ENCODE data around the gene DCTN2. TPM values are rescaled to one million over a fixed set of nuclear protein-coding genes. Genes with fewer than 3 reads are reported as not detected.

Gene DCTN2
- polyA plus RNA-seq, 1 donor from 2014 or later, result 369 TPM

- Histone ChIP-seq H2AFZ (ENCODE audit: low read depth, low read length) (no peak overlapping the region), H3K4me3 (ENCODE audit: low read length) (no peak overlapping the region), H4K20me1 (ENCODE audit: insufficient read depth) (no peaks in the 10 kb centered on the region), H3K9me2 (ENCODE audit: insufficient read depth, low read length) (no peaks in the 10 kb centered on the region), H3K4me2 (ENCODE audit: low read length) (no peak overlapping the region), H3F3A (ENCODE audit: insufficient read depth, low read length, poor library complexity, severe bottlenecking) (no peaks in the 10 kb centered on the region), H3K36me3 (ENCODE audit: insufficient read depth, low read length) (no peaks in the 10 kb centered on the region), H3K27me3 (ENCODE audit: insufficient read depth, low read depth, low read length) (peaks cover 27% of the 10 kb centered on the region), H3K9ac (ENCODE audit: low read length) (no peak overlapping the region), H3K79me2 (replicated peaks; ENCODE audit: insufficient read depth, low read length) (peaks cover 6% of the 10 kb centered on the region), H3K9me3 (ENCODE audit: low read length) (no peaks in the 10 kb centered on the region), H3K27ac (ENCODE audit: low read length) (no peak overlapping the region)
- TF ChIP-seq POLR2AphosphoS5 (IDR thresholded peaks at IDR 0.05) (no peak), CTCF (IDR thresholded peaks at IDR 0.05; ENCODE audit: poor library complexity, severe bottlenecking) (no peak), SMC3 (conservative IDR thresholded peaks at IDR 0.05; ENCODE audit: poor library complexity) (no peak)
Observed at GRCh38 chr12:57483466-57483865, 63.5 kb downstream of the DCTN2 start.

GRCh38 chr12:57481671-57482070 is 65.3 kb downstream of the DCTN2 start:
- H3K9ac ChIP-seq (ENCODE audit: low read length), result no peak overlapping the region
- H2AFZ ChIP-seq (ENCODE audit: low read depth, low read length), result no peak overlapping the region
- H3K4me3 ChIP-seq (ENCODE audit: low read length), result no peak overlapping the region
- no peak overlapping the region for H3K4me2 ChIP-seq (ENCODE audit: low read length)
- H3K27me3 ChIP-seq (ENCODE audit: insufficient read depth, low read depth, low read length), result peaks cover 45% of the 10 kb centered on the region
- TF ChIP-seq RAD21 (conservative IDR thresholded peaks at IDR 0.05) (no peak), SMC3 (conservative IDR thresholded peaks at IDR 0.05; ENCODE audit: poor library complexity) (no peak), EP300 (conservative IDR thresholded peaks at IDR 0.05; ENCODE audit: poor library complexity, severe bottlenecking) (no peak), EZH2 (IDR thresholded peaks at IDR 0.05; ENCODE audit: borderline replicate concordance, insufficient read depth, low read length, poor library complexity, severe bottlenecking) (no peak), POLR2AphosphoS5 (IDR thresholded peaks at IDR 0.05) (no peak), MXI1 (conservative IDR thresholded peaks at IDR 0.05; ENCODE audit: poor library complexity, severe bottlenecking) (no peak), TAF1 (IDR thresholded peaks at IDR 0.05; ENCODE audit: low read depth) (no peak), CTCF (IDR thresholded peaks at IDR 0.05; ENCODE audit: poor library complexity, severe bottlenecking) (no peak)
- TF ChIP-seq, protein P1, sequence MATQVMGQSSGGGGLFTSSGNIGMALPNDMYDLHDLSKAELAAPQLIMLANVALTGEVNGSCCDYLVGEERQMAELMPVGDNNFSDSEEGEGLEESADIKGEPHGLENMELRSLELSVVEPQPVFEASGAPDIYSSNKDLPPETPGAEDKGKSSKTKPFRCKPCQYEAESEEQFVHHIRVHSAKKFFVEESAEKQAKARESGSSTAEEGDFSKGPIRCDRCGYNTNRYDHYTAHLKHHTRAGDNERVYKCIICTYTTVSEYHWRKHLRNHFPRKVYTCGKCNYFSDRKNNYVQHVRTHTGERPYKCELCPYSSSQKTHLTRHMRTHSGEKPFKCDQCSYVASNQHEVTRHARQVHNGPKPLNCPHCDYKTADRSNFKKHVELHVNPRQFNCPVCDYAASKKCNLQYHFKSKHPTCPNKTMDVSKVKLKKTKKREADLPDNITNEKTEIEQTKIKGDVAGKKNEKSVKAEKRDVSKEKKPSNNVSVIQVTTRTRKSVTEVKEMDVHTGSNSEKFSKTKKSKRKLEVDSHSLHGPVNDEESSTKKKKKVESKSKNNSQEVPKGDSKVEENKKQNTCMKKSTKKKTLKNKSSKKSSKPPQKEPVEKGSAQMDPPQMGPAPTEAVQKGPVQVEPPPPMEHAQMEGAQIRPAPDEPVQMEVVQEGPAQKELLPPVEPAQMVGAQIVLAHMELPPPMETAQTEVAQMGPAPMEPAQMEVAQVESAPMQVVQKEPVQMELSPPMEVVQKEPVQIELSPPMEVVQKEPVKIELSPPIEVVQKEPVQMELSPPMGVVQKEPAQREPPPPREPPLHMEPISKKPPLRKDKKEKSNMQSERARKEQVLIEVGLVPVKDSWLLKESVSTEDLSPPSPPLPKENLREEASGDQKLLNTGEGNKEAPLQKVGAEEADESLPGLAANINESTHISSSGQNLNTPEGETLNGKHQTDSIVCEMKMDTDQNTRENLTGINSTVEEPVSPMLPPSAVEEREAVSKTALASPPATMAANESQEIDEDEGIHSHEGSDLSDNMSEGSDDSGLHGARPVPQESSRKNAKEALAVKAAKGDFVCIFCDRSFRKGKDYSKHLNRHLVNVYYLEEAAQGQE (IDR thresholded peaks at IDR 0.05; ENCODE audit: borderline replicate concordance), result no peak
- H3K9me3 ChIP-seq (ENCODE audit: low read length), result no peaks in the 10 kb centered on the region
- H3K27ac ChIP-seq (ENCODE audit: low read length), result no peak overlapping the region
- H3K9me2 ChIP-seq (ENCODE audit: insufficient read depth, low read length), result no peaks in the 10 kb centered on the region
- no peaks in the 10 kb centered on the region for H4K20me1 ChIP-seq (ENCODE audit: insufficient read depth)
- no peaks in the 10 kb centered on the region for H3K79me2 ChIP-seq (replicated peaks; ENCODE audit: insufficient read depth, low read length)
- H3F3A ChIP-seq (ENCODE audit: insufficient read depth, low read length, poor library complexity, severe bottlenecking), result no peaks in the 10 kb centered on the region
- no peaks in the 10 kb centered on the region for H3K36me3 ChIP-seq (ENCODE audit: insufficient read depth, low read length)

Small RNA genes lying within 50 kb of the gene (small RNA-seq; reads per million reads assigned to genes)
- gene MIR616, result 0 to 0.07 (median 0) reads per million in 3 experiments

Other genes with a start within 250 kb of the DCTN2 start
- 11.1 and 13.7 TPM in 2 replicates for gene R3HDM2, start 116.1 kb downstream of the DCTN2 start, polyA plus RNA-seq
- not detected in 2 replicates for gene INHBC, start 112.4 kb downstream of the DCTN2 start, polyA plus RNA-seq
- gene INHBE, start 91.9 kb downstream of the DCTN2 start, polyA plus RNA-seq, result 0.30 and 2.3 TPM in 2 replicates
- gene GLI1, start 87.4 kb downstream of the DCTN2 start, polyA plus RNA-seq, result 4.2 TPM in 1 of 2 replicates, not detected in the other
- not detected in 2 replicates for gene ARHGAP9, start 67.3 kb downstream of the DCTN2 start, polyA plus RNA-seq
- gene MARS1, start 59.1 kb downstream of the DCTN2 start, polyA plus RNA-seq, result 312 and 321 TPM in 2 replicates
- 24.0 and 25.8 TPM in 2 replicates for gene DDIT3, start 26.7 kb downstream of the DCTN2 start, polyA plus RNA-seq
- gene MBD6, start 24.4 kb downstream of the DCTN2 start, polyA plus RNA-seq, result 2.1 and 6.2 TPM in 2 replicates
- 58.8 and 67.5 TPM in 2 replicates for gene KIF5A, start 2.9 kb upstream of the DCTN2 start, polyA plus RNA-seq
- gene PIP4K2C, start 44.0 kb upstream of the DCTN2 start, polyA plus RNA-seq, result 22.1 and 31.0 TPM in 2 replicates
- 141 and 163 TPM in 2 replicates for gene DTX3, start 57.6 kb upstream of the DCTN2 start, polyA plus RNA-seq
- gene ARHGEF25, start 64.2 kb upstream of the DCTN2 start, polyA plus RNA-seq, result 12.9 and 18.8 TPM in 2 replicates
- 99.9 and 152 TPM in 2 replicates for gene B4GALNT1, start 86.0 kb upstream of the DCTN2 start, polyA plus RNA-seq
- 223 and 248 TPM in 2 replicates for gene OS9, start 146.9 kb upstream of the DCTN2 start, polyA plus RNA-seq
- 19.3 and 24.9 TPM in 2 replicates for gene AGAP2, start 191.6 kb upstream of the DCTN2 start, polyA plus RNA-seq
- 78.1 and 85.3 TPM in 2 replicates for gene TSPAN31, start 197.8 kb upstream of the DCTN2 start, polyA plus RNA-seq
- gene CDK4, start 205.1 kb upstream of the DCTN2 start, polyA plus RNA-seq, result 81.3 and 104 TPM in 2 replicates
- gene MARCHF9, start 207.9 kb upstream of the DCTN2 start, polyA plus RNA-seq, result 34.5 and 47.8 TPM in 2 replicates
- gene CYP27B1, start 219.9 kb upstream of the DCTN2 start, polyA plus RNA-seq, result 0.86 and 1.4 TPM in 2 replicates
- 1.9 and 2.0 TPM in 2 replicates for gene METTL1, start 224.9 kb upstream of the DCTN2 start, polyA plus RNA-seq
- gene EEF1AKMT3, start 225.4 kb upstream of the DCTN2 start, polyA plus RNA-seq, result 1.6 and 2.0 TPM in 2 replicates
- gene TSFM, start 235.6 kb upstream of the DCTN2 start, polyA plus RNA-seq, result 30.2 and 37.8 TPM in 2 replicates

Data from neural cell (in vitro differentiated cells).